NB4 (cell line): ENCODE results near the gene EWSR1.

ENCODE experiments used
- POLR2A ChIP-seq: IDR thresholded peaks from 2 replicates; pipeline ENCODE4 v1.6.1; 2011; ENCODE audit warnings: mild to moderate bottlenecking; ENCODE audit not compliant: insufficient read length; ENCODE audit errors: extremely low read depth
- TF ChIP-seq, protein P1 (sequence below): IDR thresholded peaks from one replicate; pipeline ENCODE4 v1.5.1; 2012; ENCODE audit warnings: low read depth, low read length
- TF ChIP-seq, protein P2 (sequence below): IDR thresholded peaks from 2 replicates; pipeline ENCODE4 v1.6.1; 2011; ENCODE audit warnings: low read depth, low read length

DNA sequence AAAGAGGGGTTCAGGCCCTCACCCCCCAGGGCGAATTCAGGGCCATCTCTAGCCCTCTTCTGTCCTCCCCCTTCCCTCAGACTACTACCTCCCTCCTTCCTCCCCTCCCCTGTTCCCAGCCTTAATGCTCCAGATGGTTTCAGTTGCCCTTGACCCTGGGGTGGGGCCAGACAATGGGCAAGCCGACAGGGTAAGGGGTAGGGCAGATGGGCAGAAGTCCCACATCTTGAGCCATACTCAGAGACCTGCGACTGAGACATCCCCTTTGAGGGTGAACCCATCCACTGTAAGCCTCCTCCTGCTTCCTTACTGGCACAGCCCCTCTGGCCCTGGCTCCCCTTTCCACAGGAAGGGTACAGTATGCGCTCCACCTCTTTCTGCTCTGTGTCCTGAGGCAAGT, 2.1 kb upstream of the EWSR1 start:
- TF ChIP-seq, protein P1, sequence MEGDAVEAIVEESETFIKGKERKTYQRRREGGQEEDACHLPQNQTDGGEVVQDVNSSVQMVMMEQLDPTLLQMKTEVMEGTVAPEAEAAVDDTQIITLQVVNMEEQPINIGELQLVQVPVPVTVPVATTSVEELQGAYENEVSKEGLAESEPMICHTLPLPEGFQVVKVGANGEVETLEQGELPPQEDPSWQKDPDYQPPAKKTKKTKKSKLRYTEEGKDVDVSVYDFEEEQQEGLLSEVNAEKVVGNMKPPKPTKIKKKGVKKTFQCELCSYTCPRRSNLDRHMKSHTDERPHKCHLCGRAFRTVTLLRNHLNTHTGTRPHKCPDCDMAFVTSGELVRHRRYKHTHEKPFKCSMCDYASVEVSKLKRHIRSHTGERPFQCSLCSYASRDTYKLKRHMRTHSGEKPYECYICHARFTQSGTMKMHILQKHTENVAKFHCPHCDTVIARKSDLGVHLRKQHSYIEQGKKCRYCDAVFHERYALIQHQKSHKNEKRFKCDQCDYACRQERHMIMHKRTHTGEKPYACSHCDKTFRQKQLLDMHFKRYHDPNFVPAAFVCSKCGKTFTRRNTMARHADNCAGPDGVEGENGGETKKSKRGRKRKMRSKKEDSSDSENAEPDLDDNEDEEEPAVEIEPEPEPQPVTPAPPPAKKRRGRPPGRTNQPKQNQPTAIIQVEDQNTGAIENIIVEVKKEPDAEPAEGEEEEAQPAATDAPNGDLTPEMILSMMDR: no peak
- TF ChIP-seq, protein P2, sequence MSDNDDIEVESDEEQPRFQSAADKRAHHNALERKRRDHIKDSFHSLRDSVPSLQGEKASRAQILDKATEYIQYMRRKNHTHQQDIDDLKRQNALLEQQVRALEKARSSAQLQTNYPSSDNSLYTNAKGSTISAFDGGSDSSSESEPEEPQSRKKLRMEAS: no peak
- TF ChIP-seq POLR2A: no peak
